PC-3 (cell line): ENCODE data around the gene SUMO3.

Source experiments
- CTCF ChIP-seq: fragments of 300-600 bp; sonication (generic); conservative IDR thresholded peaks from 2 replicates; pipeline ENCODE4 v1.5.1; 2017; ENCODE audit warnings: antibody characterized with exemption, low read depth, mild to moderate bottlenecking, low read length
- EZH2phosphoT487 ChIP-seq: fragments of 300-600 bp; sonication (generic); IDR thresholded peaks from 2 replicates; pipeline ENCODE4 v1.6.1; 2018; ENCODE audit warnings: mild to moderate bottlenecking, antibody characterized with exemption, low read length, borderline replicate concordance

GRCh38 chr21:44805226-44805625 is 12.6 kb downstream of the SUMO3 start:
- no peak for TF ChIP-seq CTCF
- no peak for TF ChIP-seq EZH2phosphoT487
